K562 (cell line): ENCODE results near the gene TMEM120B. TPM values are rescaled to one million over a fixed set of nuclear protein-coding genes. Genes with fewer than 3 reads are reported as not detected.

Experiments used
- CCNT2 ChIP-seq: IDR thresholded peaks from 2 replicates; pipeline ENCODE4 v1.6.1; 2011; ENCODE audit warnings: borderline replicate concordance, low read depth, mild to moderate bottlenecking, moderate library complexity, mixed read lengths, low read length; ENCODE audit not compliant: insufficient read length; ENCODE audit errors: extremely low read depth
- FOXP4 ChIP-seq: sonication (generic); formaldehyde crosslinking; IDR thresholded peaks from 2 replicates; pipeline ENCODE4 v1.8.0; 2022; ENCODE audit warnings: mild to moderate bottlenecking, missing genetic modification reagents, borderline replicate concordance
- RAD21 ChIP-seq, 2 experiments: fragments of 250-450 bp in 1 of 2; fragments of 450-650 bp in 1 of 2; sonication (Bioruptor Pico) in 1 of 2; formaldehyde crosslinking in 1 of 2; IDR thresholded peaks in 1 of 2; conservative IDR thresholded peaks in 1 of 2; 2 replicates each; pipeline versions ENCODE4 v1.4.0 to v1.8.0; 2020 to 2022; ENCODE audit warnings: mild to moderate bottlenecking in 2 of 2, moderate library complexity in 1 of 2
- RERE ChIP-seq: sonication (generic); formaldehyde crosslinking; IDR thresholded peaks from 2 replicates; pipeline ENCODE4 v1.8.0; 2023; ENCODE audit warnings: missing genetic modification reagents, mild to moderate bottlenecking, borderline replicate concordance
- ZNF696 ChIP-seq: fragments of 250-450 bp; sonication (Bioruptor Pico); conservative IDR thresholded peaks from 2 replicates; pipeline ENCODE4 v1.4.0; 2020; ENCODE audit warnings: mild to moderate bottlenecking, moderate library complexity
- ZSCAN32 ChIP-seq: fragments of 450-650 bp; formaldehyde crosslinking; IDR thresholded peaks from 2 replicates; pipeline ENCODE4 v1.4.0; 2020; ENCODE audit warnings: mild to moderate bottlenecking, moderate library complexity
- polyA plus RNA-seq, 8 experiments: library from polyadenylated mRNA; depleted of rRNA in 4 of 8; stranded (reverse) in 5 of 8; unstranded in 3 of 8; fragments of >200 nt; fragmentation: Nextera tagmentation in 2 of 8; fragmentation: Illumina TruSeq in 1 of 8; extraction: Ambion mirVana in 2 of 8; extraction: Trizol in 1 of 8; gene quantifications; 2 replicates each; pipeline versions ENCODE4 v1.2.1 to v1.2.3, GENCODE V29; 2011 to 2014; ENCODE audit warnings: inconsistent platforms in 1 of 8, missing spikeins in 1 of 8
- total RNA-seq, 7 experiments: library from RNA; depleted of rRNA in 6 of 7; stranded (reverse); fragments of >200 nt in 6 of 7; fragmentation: Illumina TruSeq in 2 of 7; extraction: Trizol in 2 of 7; gene quantifications; 2 replicates each; pipeline versions ENCODE4 v1.2.1 to v1.2.3, GENCODE V29; 2011 to 2021; ENCODE audit warnings: low replicate concordance in 1 of 7

Gene TMEM120B
- total and polyA plus RNA-seq, 9 of the 15 experiments (the other 6 are each of a cell fraction or from before 2014, with no cell fraction given) = 1.7 to 18.6 (median 7.4) TPM

DNA sequence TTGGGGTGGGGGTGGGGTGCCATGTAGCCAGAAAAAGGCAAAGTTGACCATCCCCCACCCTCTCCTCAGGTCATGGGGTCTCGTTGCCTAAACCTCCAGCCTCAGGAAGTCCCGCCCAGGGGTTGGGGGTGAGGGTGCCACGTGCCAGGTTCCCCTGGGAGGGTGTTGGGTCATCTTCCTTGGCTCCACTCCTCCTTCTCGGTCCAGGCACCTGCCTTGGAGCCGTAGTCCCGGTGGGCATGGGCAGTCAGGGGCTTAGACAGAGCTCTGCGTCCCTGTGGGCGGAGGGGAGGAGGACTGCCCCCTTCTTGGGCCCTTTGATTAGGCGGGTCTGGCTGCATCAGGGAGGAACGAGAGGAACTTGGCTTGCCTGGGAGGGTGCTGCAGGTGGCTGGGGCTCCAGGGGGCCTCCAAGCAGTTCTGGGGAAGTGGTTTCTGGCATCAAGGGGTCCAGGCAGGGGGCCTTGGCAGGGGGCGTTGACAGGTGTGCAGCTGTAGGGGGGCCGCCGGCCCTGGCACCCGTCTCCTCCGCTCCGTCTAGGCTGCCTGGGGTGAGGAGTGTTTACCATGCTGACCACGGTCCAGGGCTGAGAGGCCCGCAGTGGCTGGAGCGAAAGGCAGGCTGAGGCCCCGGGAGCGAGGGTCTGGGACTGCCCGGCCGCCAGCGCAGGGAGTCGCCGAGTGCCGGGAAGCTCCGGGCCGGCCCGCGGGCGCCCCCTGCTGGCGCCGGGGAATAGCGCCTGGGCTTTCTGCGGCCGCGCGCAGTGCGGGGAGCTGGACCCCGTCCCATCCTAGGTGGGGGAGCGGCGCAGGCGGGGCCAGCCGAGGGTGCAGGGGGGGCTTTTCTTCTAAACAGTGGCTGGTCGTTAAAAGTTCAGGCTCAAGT is 99.1 kb downstream of the TMEM120B start (continued):
- TF ChIP-seq FOXP4 (CRISPR knock-in tag) (no peak), RERE (CRISPR knock-in tag) (no peak), CCNT2 (peak; percentile 85), RAD21 (CRISPR knock-in tag; conservative IDR thresholded peaks at IDR 0.05 in 1 of 2, IDR thresholded peaks at IDR 0.05 in 1 of 2) (peak; percentile 92 to 93), ZSCAN32 (CRISPR knock-in tag) (no peak), ZNF696 (CRISPR knock-in tag) (no peak)
